GM19372 (cell line): Measurements from ENCODE around the gene SCN3B.

Experiments
- ATAC-seq: cut with Tn5 transposase; IDR thresholded peaks from one replicate; pipeline ENCODE4 v1.9.1; 2021; ENCODE audit warnings: mild to moderate bottlenecking, low read depth, moderate library complexity; ENCODE audit not compliant: unreplicated experiment

The SCN3B gene

GRCh38 chr11:123654566-123655081, at the start of gene SCN3B:
SCN3B (minus strand) TSS chr11:123654624; CDS start chr11:123653801, 823 bp downstream.
- ATAC-seq, result no peak

GRCh38 chr11:123702696-123703095, 48.3 kb upstream of the SCN3B start:
- no peak for ATAC-seq

- ATAC-seq, result no peak
Measured at GRCh38 chr11:123702139-123702538, 47.7 kb upstream of the SCN3B start.

GRCh38 chr11:123700772-123701171, 46.3 kb upstream of the SCN3B start:
- ATAC-seq, result no peak

GRCh38 chr11:123698546-123699127, 44.2 kb upstream of the SCN3B start:
- ATAC-seq, result no peak

GRCh38 chr11:123696183-123696582, 41.8 kb upstream of the SCN3B start:
- ATAC-seq, result no peak

GRCh38 chr11:123695231-123695630, 40.8 kb upstream of the SCN3B start:
- ATAC-seq, result no peak

- ATAC-seq, result no peak
Measured at GRCh38 chr11:123694551-123694950, 40.1 kb upstream of the SCN3B start.

GRCh38 chr11:123692961-123693360, 38.5 kb upstream of the SCN3B start:
- ATAC-seq, result no peak

- ATAC-seq, result no peak
Measured at GRCh38 chr11:123690485-123690884, 36.1 kb upstream of the SCN3B start.

GRCh38 chr11:123684601-123685000, 30.2 kb upstream of the SCN3B start:
- ATAC-seq, result no peak

- no peak for ATAC-seq
Measured at GRCh38 chr11:123683428-123684170, 29.2 kb upstream of the SCN3B start.

GRCh38 chr11:123682696-123683410, 28.4 kb upstream of the SCN3B start:
- no peak for ATAC-seq

- ATAC-seq, result no peak
Measured at GRCh38 chr11:123681030-123681429, 26.6 kb upstream of the SCN3B start.

- no peak for ATAC-seq
Measured at GRCh38 chr11:123678246-123678645, 23.8 kb upstream of the SCN3B start.

- no peak for ATAC-seq
Measured at GRCh38 chr11:123677510-123677909, 23.1 kb upstream of the SCN3B start.

GRCh38 chr11:123674297-123674696, 19.9 kb upstream of the SCN3B start:
- no peak for ATAC-seq

- no peak for ATAC-seq
Measured at GRCh38 chr11:123672568-123672967, 18.1 kb upstream of the SCN3B start.

GRCh38 chr11:123671534-123671933, 17.1 kb upstream of the SCN3B start:
- ATAC-seq, result no peak

- ATAC-seq, result no peak
Measured at GRCh38 chr11:123670081-123670480, 15.7 kb upstream of the SCN3B start.

- no peak for ATAC-seq
Measured at GRCh38 chr11:123665306-123665705, 10.9 kb upstream of the SCN3B start.
